Fibroblast of the aortic adventitia (primary cell): ENCODE data around the gene XYLB. TPM values are rescaled to one million over a fixed set of nuclear protein-coding genes. Genes with fewer than 3 reads are reported as not detected.

Experiments used
- DNase-seq: peaks from one replicate; pipeline ENCODE4 v3.0.0-alpha.2; 2010; ENCODE audit warnings: low read depth
- H3K4me3 ChIP-seq: 2 replicates; pipeline ENCODE4 v1.5.1; 2011; ENCODE audit warnings: low read depth, mild to moderate bottlenecking, control low read depth, low read length, moderate library complexity
- CTCF ChIP-seq: IDR thresholded peaks from 2 replicates; pipeline ENCODE4 v1.5.1; 2011; ENCODE audit warnings: mild to moderate bottlenecking, low read length, control low read depth, inconsistent platforms; ENCODE audit not compliant: insufficient read depth
- total RNA-seq: library from RNA; depleted of rRNA; stranded (reverse); fragments of >200 nt; gene quantifications from 2 replicates; pipeline ENCODE4 v1.2.3, GENCODE V29; 2012; ENCODE audit warnings: low replicate concordance

Gene XYLB
- total RNA-seq, 1 donor, result 12.2 TPM

- no peak for DNase-seq
- no peak for TF ChIP-seq CTCF
- H3K4me3 ChIP-seq, result no peak overlapping the region
These were observed 16.2 kb downstream of the XYLB start for GRCh38 chr3:38362825-38363224.

DNA sequence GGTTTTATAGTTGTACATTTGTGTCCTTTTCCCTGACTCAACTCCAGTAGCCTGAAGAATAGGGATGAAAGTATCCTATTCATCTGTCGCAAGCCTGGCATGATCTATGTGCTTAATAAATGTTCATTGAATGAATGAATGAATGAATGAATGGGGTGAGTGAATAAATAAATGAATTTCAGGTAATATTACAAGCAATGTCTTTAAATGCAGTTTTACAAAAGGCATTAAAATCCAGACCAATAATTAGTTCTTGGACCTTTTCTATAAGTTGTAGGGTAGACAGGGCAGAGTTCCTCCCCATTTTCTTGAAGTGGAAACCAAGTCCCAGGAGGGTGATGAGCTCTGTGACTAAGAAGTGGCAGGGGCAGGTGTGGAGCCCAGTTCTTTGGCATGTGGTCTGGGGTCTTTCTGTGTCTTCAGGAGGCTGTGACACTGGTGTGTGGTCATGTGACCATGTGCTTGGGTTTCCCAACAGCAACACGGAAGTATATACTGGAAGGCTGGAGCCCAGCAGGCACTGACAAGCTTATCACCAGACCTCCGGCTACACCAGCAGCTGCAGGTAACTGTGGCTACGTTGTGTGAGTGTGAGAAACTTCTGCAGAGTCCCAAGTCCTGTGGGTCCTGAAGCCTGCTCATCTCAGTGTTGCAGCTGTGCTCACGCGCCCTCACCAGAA, 18.3 kb downstream of the XYLB start:
- no peak for TF ChIP-seq CTCF
- H3K4me3 ChIP-seq, result no peak overlapping the region
- DNase-seq, result no peak

- no peak for TF ChIP-seq CTCF
- no peak for DNase-seq
- H3K4me3 ChIP-seq, result no peak overlapping the region
These were observed 19.0 kb downstream of the XYLB start for GRCh38 chr3:38365469-38366062.

GRCh38 chr3:38366082-38366481, 19.5 kb downstream of the XYLB start:
- no peak for TF ChIP-seq CTCF
- H3K4me3 ChIP-seq, result no peak overlapping the region
- no peak for DNase-seq

GRCh38 chr3:38367779-38368178, 21.2 kb downstream of the XYLB start:
- no peak overlapping the region for H3K4me3 ChIP-seq
- no peak for DNase-seq
- TF ChIP-seq CTCF, result no peak

GRCh38 chr3:38368238-38368637, 21.7 kb downstream of the XYLB start:
- H3K4me3 ChIP-seq, result no peak overlapping the region
- TF ChIP-seq CTCF, result no peak
- no peak for DNase-seq
